D341Med (cell line): ENCODE data around the gene MPG.

Experiments
- DNase-seq: peaks from one replicate; pipeline ENCODE4 v3.0.0; 2012; ENCODE audit warnings: low spot score

The MPG gene

DNA sequence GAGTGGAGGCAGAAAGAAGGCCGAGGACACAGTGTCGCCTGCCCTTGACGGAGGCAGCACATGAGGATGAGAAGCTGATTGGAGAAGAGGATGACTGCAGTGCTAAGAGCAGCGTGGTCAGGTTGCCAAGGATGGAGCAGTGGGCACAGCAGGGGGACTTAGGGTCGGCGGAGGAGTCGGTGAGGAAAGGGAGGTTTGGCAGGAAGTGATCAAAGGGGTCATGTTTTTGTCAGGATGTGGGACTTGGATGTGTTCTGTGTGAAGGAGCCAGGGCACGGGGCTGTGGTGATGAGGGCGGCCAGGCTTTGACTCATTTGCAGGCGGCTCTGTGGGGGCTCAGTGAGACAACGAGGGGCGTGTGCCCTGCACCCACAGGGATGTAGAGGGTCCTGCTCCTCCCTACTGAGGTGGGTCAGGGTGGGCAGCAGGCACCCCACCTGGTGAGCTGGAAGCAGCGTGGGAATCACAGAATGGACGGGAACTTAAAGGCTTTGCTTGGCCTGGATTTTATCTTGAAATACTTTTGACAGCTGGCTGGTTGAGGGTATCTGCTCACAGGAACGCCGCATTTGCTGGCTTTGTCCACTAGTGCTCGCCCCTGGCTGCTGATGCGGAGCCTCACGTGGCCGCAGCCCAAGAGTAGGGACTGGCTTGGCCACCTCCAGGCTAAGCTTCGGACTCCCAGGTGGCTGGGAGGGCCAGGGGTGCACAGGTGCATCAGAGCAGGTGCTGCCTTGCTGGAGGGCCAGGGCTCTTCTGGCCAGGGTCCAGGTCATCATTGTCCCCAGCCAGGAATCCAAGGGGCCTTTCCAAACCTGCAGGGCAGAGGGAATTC, 6.0 kb downstream of the MPG start:
- DNase-seq: no peak

DNA sequence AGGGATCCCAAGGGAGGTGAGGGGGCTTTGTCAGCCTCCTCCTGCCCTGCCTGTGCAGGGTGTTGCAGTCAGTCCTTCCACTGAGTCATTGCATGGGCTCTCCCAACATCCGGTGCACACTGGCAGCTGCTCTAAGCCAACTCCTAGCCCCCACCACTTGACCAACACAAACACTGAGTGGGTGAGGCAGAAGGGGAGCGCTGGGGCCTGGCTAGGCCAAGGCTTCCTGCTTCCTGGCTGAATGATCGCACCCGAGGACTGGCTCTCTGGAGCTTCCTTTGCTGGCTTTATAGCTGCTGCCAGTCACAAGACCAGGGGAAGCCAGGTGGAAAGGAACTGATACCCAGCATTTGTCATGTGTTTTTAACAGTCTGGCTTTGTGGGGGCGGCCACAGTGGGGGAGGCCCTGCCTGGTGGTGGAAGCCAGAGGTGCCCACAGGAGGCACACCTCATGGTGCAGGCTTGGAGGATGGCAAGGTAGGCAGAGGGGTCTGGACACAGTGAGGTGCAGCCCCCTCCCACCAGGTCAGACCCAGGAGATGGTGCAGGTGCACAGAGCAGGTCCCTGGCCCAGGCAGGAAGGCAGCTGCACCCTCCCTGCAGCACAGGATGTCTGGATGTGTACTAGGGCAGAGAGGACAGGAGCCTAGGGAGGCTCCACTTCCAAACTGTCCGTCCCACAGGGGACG, 6.8 kb downstream of the MPG start:
- DNase-seq: no peak

DNA sequence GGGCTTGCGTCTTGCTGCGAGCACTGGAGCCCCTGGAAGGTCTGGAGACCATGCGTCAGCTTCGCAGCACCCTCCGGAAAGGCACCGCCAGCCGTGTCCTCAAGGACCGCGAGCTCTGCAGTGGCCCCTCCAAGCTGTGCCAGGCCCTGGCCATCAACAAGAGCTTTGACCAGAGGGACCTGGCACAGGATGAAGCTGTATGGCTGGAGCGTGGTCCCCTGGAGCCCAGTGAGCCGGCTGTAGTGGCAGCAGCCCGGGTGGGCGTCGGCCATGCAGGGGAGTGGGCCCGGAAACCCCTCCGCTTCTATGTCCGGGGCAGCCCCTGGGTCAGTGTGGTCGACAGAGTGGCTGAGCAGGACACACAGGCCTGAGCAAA, 7.4 kb downstream of the MPG start:
- no peak for DNase-seq

DNA sequence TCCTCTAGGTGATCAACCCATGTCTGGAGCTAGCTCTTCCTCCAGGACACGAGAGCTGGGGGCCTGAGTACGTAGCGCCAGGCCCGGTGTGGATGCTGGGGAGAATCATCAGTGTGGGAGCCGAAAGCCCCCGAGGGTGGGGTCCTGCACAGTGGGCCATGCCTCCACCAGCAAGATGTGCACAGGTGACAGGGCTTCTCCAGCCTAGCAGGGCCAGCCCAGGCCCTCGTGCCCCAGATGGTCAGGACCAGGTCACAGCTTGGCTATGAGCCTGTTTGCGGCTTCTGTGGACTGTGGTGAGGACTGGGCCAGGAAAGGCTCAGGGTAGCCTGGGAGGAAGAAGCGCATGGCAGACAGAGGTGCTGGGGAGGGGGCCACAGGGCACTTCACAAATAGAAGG, 7.8 kb downstream of the MPG start:
- no peak for DNase-seq

DNA sequence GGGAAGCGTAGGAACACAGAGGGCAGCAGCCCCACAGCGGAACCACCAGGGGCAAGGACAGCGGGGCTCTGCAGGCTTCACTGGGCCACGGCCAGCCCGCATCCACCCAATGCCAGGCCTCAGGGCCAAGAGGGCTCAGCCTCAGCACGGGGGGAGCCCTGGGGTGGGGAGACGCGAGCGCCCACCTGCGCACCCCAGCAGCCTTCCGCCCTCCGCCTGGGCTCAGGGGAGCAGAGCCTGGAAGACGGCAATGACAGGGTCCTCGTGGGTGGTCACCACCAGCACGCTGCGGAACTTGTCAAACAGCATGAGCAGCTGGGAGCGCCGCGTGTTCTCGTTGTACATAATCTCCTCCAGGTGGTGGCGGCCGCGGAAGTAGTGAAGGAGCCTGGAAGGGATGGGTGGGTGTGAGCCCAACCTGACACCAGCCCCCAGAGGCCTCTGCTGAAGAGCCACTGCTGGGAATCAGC, 8.5 kb downstream of the MPG start:
- no peak for DNase-seq

DNA sequence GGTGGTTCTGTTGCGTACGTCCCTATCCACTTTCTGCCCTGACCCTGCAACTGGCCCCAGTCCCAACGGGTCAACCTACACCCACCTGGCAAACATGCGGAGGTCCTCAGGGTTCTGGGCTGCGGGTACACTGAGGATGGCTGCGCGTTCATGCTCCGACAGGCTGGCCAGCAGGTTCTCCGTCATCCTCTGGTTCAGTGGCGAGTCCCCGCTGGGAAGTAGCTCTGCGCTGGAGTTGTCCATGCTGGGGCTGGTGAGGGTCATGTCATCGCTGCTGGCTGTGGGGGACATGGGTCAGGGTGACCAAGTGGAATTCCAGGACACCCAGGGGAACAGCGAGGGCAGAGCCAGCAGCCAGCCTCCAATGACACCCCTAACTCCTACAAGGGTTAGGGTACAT, 10.6 kb downstream of the MPG start:
- DNase-seq: no peak

DNA sequence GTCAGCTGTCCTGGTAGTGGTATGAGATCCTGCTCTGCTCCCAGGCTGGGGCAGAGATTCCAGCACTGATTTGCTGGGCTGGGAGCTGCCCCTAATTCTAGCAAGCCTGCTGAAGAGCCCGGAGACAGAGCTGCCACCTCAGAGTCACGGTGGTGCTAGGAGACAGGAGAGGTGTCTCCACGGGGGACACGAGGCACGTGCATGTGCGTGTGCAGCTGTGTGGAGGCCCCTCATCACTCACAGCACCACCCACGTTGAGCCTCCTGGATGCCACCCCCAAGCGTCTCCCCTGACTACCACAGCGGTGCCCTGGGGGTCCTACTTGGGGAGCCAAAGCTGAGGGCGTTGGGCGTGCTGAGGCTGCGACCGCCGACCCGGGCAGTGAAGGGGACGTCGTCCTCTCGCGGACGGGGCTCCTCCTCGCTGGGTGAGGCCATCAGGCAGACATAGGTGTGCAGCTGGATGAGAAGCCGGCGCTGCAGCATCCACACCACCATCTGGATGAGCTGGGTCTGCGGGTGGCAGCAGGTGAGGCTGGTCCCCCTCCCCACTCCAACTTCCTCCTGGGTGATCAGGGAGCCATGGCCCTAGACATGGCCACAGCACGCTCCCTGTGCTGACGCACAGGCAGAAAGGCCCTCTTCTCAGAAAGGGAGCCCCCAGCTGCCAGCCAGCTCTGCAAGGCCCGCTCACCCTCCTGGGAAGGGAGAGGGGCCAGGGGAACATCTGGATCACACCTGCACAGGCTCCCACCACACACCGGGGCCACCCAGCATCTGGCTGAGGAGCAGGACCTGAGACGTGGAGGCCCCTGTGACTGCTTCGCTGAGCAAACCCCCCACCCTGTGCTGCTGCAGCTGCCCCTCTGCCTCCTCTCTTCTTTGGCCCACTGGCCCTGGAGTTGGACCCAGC, 11.6 kb downstream of the MPG start:
- no peak for DNase-seq

DNA sequence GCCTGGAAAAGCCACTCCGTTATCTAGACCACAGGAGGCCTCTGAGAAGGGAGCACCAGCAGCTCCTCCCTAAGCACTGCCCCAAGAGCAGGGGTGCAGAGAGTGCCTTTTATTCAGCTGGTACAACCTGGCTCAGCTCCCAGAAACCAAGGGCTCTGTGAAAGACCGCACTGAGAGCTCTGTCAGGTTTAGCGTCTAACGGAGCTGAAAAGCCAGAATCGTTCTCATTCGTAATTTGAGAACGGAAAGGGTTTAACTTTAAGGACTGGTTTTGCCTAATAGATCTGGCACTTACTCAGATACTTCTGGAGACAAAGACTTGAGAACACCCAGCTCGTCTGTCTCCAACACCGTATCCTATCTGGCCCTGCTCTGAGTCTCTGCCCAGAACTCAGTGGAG, 13.5 kb downstream of the MPG start:
- DNase-seq: no peak

DNA sequence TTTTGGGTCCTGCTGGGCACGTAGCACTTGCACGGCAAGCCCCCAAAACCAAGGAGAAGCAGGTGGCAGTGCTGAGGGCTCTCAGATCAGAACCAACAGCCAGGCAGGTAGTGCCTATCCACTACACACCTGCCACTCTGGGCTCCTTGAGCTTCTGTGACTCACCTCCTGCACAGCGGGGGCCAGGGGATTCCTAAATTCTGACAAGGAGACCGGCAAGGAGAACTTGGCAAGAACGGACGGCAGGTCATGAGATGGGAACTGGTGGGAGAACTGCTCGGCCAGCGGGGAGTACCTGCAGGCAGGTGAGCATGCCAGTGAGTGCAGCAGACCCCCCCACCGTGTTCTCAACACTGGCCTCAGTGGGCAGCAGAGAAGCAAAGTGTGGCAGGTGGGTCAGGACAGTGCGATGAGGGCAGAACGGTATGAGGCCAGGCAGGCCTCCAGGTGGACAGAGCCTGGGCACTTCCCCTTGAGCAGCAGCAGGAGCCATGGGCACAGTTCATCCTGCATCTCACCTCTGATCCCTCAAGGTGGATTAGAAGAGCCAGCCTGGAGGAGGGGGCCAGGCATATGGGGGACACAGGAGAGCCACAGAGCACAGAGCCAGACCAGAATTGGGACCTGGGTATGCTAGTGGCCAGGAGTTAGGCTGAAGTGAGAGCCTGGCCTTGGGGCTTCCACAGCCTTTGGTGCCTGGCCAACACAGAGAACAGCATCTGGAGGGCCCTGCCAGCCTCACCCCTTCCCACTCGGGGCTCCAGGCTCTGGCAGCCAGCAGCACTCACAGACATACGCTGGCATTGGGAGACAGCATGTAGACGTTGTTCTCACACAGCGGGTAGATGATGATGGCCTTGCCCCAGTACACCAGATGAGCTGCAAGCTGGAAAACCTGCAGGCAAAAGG, 14.7 kb downstream of the MPG start:
- no peak for DNase-seq

DNA sequence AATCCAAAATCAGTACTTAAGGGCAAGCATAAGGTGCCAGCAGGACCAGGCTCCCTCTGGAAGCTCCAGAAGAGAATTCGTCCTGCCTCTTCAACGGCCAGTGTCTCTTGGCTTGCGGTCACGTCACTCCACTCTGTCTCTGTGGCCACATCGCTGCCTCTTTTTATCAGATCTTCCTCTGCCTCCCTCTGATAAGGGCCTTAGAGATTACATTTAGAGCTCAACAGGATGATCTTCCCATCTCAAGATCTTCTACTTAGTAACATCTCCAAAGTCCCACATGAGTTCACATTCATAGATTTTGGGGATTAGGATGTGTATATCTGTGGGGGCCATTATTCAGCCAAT, 16.9 kb downstream of the MPG start:
- no peak for DNase-seq

DNA sequence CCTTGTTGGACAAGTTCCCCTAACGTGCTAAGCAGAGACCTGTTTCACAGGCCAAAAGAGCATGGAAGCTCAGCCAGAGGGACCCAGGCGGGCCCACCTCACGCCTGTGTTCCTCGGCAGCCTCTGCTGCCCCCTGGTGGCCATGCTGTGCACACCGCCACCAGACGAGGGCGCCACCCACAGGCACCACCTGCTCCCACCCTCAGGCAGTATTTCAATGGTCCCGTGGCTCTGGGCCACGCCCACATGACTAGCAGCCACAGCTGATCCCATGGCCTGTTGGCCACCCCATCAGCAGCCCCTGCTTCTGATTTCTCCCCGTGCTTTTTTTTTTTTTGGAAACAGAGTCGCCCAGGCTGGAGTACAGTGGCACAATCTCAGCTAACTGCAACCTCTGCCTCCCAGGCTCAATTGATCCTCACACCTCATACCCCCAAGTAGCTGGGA, 18.9 kb downstream of the MPG start:
- peak; percentile 93 for DNase-seq

DNA sequence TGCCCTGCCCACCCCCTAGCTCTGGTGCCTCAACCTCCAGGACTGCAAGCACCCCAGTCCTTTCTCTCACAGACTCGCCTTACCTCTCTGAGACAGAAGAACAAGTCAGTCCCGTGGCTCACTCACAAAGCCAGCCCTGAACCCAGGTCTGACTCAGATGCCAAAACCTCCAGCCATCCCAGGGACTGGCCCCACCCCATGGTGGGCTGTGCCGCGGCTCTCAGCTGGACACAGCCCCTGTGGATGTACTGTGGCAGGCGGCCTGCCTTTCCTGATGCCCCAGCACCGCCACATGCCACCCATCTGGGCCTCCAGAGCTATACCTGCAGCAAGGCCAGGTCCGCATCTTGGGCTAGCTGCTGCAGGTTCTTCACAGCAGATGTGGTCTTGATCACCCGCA, 19.8 kb downstream of the MPG start:
- DNase-seq: no peak

DNA sequence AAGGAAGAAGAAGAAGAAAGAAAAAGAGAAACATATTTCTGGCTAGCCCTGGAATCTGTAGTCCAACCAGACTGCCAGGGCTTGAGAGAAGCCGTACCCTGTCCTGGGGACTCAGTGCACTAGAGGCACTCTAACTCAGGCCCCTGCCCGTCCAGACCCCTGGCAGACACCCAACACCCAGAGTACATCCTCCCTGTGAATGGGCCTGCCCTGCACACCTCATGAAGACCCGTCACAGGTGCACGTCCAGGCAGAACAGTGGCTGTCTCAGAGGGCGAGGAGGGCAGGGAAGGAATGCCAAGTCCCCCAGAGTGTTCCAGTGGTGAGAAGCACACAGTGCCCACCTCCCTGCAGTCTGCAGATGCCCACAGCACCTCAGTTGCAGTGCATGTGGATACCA, 23.0 kb downstream of the MPG start:
- DNase-seq: no peak

DNA sequence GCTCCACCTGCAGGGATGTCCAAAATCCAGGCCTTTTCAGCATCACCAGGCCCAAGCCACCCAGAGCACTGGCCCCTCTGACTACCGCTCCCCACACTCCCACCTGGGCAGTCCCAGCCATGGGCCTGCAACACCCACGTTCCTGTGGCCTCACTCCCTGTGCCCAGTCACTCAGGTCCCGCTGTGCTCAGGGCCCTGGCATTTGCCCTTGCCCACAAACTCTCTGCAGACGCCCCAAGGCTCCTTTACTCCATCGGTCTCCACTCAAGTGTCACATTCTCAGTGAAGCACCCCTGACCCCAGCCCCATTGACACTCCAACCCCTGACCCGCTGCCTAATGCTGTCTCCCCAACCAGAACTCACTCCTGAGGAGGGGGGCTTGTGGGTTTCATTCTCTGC, 23.6 kb downstream of the MPG start:
- DNase-seq: no peak

DNA sequence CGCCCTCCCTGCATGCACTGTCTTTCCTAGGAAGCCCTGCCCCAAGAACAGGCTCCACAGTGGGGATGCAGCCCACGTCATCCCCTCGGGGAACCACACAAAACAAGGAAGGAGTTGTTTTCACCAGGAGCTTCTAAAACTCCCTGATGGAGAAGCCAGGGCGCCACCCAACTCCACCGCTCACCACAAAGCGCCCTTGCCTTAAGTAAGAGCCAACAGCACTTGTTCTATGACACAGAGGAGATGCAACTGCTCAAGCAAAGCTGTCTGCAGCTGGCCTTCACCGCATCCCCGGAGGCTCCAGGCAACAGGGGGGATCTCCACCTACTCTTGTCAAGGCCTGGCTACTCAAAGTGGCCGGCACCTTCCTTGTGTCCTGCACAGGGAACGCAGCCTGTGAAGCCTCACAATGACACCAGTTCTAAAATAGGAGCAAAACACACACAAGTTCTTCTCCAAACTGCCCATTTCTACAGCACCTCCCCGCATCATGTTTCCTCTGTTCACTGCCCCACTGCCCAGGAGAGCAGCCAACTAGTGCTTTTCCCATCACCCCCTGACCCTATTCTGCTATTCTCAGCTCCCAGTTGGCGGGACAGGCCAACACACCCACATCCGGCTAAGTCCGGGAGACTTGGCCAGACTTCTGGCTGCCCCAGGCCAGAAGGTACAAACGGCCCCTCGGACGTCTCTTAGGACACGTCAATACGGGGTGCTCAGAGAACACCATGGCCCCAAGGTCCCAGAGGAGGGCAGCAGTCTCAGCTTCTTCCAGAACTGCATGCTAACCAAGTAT, 24.2 kb downstream of the MPG start:
- DNase-seq: no peak

DNA sequence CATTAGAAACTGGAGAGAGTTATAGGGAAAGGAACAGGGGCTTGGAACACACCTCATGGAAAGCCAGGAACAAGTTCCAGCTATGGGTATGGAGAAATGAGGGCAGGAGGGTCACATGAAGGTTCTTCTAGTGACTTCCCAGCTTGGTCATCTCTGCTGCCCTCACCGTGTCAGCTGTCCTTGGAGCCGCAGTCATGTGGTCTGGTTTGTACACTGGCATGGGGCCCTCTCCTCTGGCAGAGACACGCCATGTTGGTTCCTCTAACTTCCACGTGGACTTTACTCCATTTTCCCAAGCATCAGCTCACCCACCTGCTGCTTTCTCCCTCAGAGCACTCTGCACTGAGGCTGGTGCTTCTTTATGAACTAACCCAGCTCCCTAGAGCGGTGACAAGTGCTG, 26.3 kb downstream of the MPG start:
- DNase-seq: no peak

DNA sequence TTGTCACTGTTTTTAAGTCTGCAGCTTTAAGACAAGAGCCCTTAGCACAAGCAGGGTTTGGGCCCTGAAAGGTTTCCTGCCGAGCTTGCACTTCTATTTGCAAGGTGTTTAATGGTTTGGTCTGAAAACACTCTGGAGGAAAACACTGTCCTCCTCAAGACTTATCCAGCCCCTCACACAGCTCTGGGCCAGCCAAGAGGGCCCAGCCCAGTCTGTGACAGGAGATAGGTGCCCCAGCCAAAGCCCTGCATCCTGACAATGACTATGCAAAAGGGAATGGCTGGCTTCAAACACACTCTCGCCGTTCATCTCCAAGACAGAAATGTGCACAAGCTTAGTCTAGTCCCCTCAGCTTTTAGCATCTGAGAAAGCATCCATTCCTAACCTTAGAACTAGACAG, 26.9 kb downstream of the MPG start:
- DNase-seq: no peak

DNA sequence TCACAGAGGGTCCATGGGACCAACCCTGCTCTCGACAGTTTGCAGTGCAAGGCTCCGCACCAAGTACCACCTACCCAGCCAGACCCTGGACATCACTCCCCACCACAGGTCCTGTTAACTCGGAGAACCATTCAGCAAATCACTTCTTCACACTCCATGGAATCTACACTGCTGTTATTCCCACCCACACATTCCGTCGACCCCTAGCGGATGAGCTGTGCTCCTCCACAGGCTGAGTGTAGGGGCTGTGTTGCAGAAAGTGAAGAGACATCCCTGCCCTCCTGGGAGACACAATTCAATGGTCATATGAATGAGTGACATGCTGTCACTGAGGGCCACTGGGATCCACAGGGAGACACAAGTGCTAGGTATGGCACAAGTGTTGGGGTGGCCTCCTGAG, 27.5 kb downstream of the MPG start:
- no peak for DNase-seq

DNA sequence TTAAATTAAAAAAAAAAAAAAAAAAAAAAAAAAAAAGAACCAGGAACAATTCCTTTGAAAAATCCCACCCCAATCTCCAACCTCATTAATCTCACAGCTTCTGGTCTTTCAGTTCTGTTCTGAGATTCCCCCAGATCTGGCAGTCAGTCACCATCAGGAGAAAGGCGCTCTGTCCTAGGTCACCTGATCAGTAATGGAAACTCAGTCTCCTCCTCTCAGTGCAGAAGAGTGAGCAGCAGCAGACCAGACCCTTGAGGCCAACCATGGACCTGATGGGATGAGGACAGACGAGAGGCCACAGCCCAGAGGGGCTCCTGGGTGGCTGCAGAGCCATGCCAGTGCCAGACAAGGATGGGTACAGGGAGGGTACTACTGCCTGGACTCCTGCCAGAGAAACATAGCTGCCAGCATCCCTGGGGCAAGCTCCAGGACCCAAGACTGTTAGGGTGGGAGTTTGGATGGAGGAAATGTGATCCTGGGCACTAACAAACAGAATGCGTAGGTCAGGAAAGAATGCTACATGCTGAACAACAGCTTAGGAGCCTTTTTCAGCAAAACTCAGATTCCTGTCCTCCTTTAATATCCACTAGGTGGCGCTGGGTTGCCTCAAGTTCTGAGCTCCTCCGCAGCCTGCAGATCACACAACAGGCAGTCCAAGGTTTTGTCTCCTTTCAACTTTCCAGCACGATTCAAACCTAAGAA, 28.7 kb downstream of the MPG start:
- peak; percentile 80 for DNase-seq

DNA sequence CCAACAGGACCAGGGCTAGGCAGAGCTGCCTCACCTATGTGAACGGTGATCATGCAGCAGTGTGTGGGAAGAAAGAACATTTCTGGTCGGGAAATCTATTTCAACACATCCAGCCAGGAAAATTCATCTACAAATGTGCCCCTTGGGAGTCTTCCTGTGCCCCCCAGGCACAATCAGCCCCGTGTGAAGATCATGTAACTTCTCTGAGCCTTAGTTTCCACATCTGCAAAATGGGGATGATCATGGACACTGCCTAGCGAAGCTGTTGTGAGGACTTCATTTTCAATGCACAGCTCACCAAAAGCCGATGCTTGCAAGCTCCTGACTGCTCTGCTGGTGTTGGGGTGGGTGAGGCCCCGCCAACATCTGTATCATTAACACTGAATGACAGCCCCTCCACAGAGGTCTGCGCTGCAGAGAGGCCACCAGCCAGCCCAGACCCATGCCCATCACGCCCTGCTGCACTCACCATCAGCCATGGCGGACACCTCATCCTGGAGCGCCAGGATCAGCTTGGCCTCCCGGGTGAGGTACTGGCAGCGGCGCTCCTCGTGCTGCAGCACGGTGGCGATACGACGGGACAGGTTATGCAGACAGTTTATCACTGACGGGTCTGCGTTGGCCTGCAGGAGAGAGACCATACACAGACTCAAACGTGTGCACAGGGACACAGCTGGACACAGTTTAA, 34.3 kb downstream of the MPG start:
- DNase-seq: no peak
